Measurements from ENCODE around the gene DCTN4.

The DCTN4 gene

GRCh38 chr5:150734579-150735384 is 24.0 kb downstream of the DCTN4 start:
- no peak for DNase-seq

- no peak for DNase-seq
These were observed 27.1 kb downstream of the DCTN4 start for GRCh38 chr5:150731669-150732242.

GRCh38 chr5:150729859-150730258 is 29.0 kb downstream of the DCTN4 start:
- no peak for DNase-seq

GRCh38 chr5:150723845-150724244 is 35.0 kb downstream of the DCTN4 start:
- DNase-seq: no peak

GRCh38 chr5:150710165-150710564 is 48.7 kb downstream of the DCTN4 start:
- no peak for DNase-seq

GRCh38 chr5:150706776-150707390 is 51.9 kb downstream of the DCTN4 start:
- DNase-seq: no peak

GRCh38 chr5:150703762-150704161 is 55.1 kb downstream of the DCTN4 start:
- no peak for DNase-seq

- DNase-seq: peak; percentile 94
These were observed 58.0 kb downstream of the DCTN4 start, which contains the start of gene RBM22 for GRCh38 chr5:150700594-150701377. TSS of gene RBM22 (minus strand) at chr5:150701062. CDS start at chr5:150700985, 77 bp downstream.

- no peak for DNase-seq
These were observed 58.6 kb downstream of the DCTN4 start for GRCh38 chr5:150700246-150700593.

GRCh38 chr5:150694612-150695011 is 64.2 kb downstream of the DCTN4 start:
- DNase-seq: no peak

- no peak for DNase-seq
These were observed 66.5 kb downstream of the DCTN4 start for GRCh38 chr5:150692276-150692675.

- no peak for DNase-seq
These were observed 68.1 kb downstream of the DCTN4 start for GRCh38 chr5:150690760-150691159.

GRCh38 chr5:150689120-150689519 is 69.7 kb downstream of the DCTN4 start:
- no peak for DNase-seq

- DNase-seq: peak; percentile 45
These were observed 82.2 kb downstream of the DCTN4 start for GRCh38 chr5:150676578-150676977.

- DNase-seq: peak; percentile 24
These were observed 83.7 kb downstream of the DCTN4 start for GRCh38 chr5:150675069-150675468.

GRCh38 chr5:150674341-150674821 is 84.4 kb downstream of the DCTN4 start:
- DNase-seq: peak; percentile 47

GRCh38 chr5:150672884-150673275 is 85.9 kb downstream of the DCTN4 start:
- no peak for DNase-seq

- peak; percentile 70 for DNase-seq
These were observed 86.5 kb downstream of the DCTN4 start for GRCh38 chr5:150672237-150672883.

- no peak for DNase-seq
These were observed 87.1 kb downstream of the DCTN4 start for GRCh38 chr5:150671509-150672236.

- DNase-seq: peak; percentile 21
These were observed 87.9 kb downstream of the DCTN4 start for GRCh38 chr5:150670948-150671310.

- peak; percentile 40 for DNase-seq
These were observed 88.4 kb downstream of the DCTN4 start for GRCh38 chr5:150670275-150670947.

Measured in activated CD8-positive, alpha-beta memory T cell treated with anti-CD3 and anti-CD28 coated beads for 24 hours (primary cell).